Sigmoid colon (tissue), 4 donors: ENCODE measurements around the gene GPR151.

Experiments
- CTCF ChIP-seq, 4 experiments: fragments of 450-650 bp in 3 of 4; fragments of 200-600 bp in 1 of 4; IDR thresholded peaks; one replicate each; pipeline ENCODE4 v1.5.1; 2016 to 2019; ENCODE audit warnings: antibody characterized with exemption in 4 of 4, mild to moderate bottlenecking in 3 of 4, moderate library complexity in 2 of 4
- POLR2A ChIP-seq, 2 donors: fragments of 450-650 bp; IDR thresholded peaks; one replicate each; pipeline ENCODE4 v1.6.1; 2016; ENCODE audit warnings: antibody characterized with exemption in 2 of 2, mild to moderate bottlenecking in 2 of 2, moderate library complexity in 2 of 2
- POLR2AphosphoS5 ChIP-seq, 4 donors: sonication (generic); formaldehyde crosslinking; IDR thresholded peaks; one replicate each; pipeline ENCODE4 v1.6.1; 2017; ENCODE audit warnings: antibody characterized with exemption in 4 of 4

GRCh38 chr5:146560205-146560812, 44.3 kb upstream of the GPR151 start:
- TF ChIP-seq POLR2AphosphoS5 (IDR thresholded peaks at IDR 0.05): no peak
- no peak for TF ChIP-seq POLR2A (IDR thresholded peaks at IDR 0.05)
- TF ChIP-seq CTCF (IDR thresholded peaks at IDR 0.05): no peak
